Measurements from ENCODE around the gene DPP7. TPM values are rescaled to one million over a fixed set of nuclear protein-coding genes. Genes with fewer than 3 reads are reported as not detected.
A peak's percentile ranks its signal among the peaks of the same experiment; 100 is the strongest.

DPP7 gene
- total and polyA plus RNA-seq, 2 experiments from 2014 or later: 19.7 to 26.8 TPM

GRCh38 chr9:137139468-137140150 is 25.1 kb upstream of the DPP7 start:
- H3K36me3 ChIP-seq (ENCODE audit: insufficient read depth): no peaks in the 10 kb centered on the region
- no peaks in the 10 kb centered on the region for H3K79me2 ChIP-seq (replicated peaks; ENCODE audit: insufficient read depth)
- Mint-ChIP-seq H3K4me3 (peak overlapping the region; percentile 61), H3K36me3 (ENCODE audit: low read depth) (no peaks in the 10 kb centered on the region), H3K4me1 (peaks cover 10% of the 10 kb centered on the region), H3K27me3 (ENCODE audit: insufficient read depth, low read depth, poor library complexity) (peaks cover 66% of the 10 kb centered on the region), H3K9me3 (no peaks in the 10 kb centered on the region), H3K27ac (no peak overlapping the region)
- H3K27me3 ChIP-seq (ENCODE audit: insufficient read depth): peaks cover 48% of the 10 kb centered on the region
- peaks cover 12% of the 10 kb centered on the region for H3K4me1 ChIP-seq (ENCODE audit: insufficient read depth)
- DNase-seq (ENCODE audit: low spot score): peak; percentile 65
- H3K4me3 ChIP-seq: no peak overlapping the region
- no peaks in the 10 kb centered on the region for H3F3A ChIP-seq (replicated peaks; ENCODE audit: low read depth)
- H3K4me2 ChIP-seq: peak overlapping the region; percentile 38; the same call in 1 of the 2 replicates
- TF ChIP-seq EZH2 (IDR thresholded peaks at IDR 0.05; ENCODE audit: low read depth, unreplicated experiment) (peak; percentile 19), JUNB (IDR thresholded peaks at IDR 0.05; ENCODE audit: unreplicated experiment) (no peak)
- H2AFZ ChIP-seq: no peak overlapping the region
- H3K27ac ChIP-seq (ENCODE audit: low read depth): no peak overlapping the region
- H4K20me1 ChIP-seq (replicated peaks; ENCODE audit: insufficient read depth): no peaks in the 10 kb centered on the region
- ATAC-seq: no peak; the same call in 2 of the 3 replicates
- H3K9me2 ChIP-seq (ENCODE audit: insufficient read depth): no peaks in the 10 kb centered on the region

- H3K4me3 ChIP-seq: peak within 1 kb of the TSS; percentile 51
- no peak within 1 kb of the TSS for H3K27ac Mint-ChIP-seq
- no peaks in the 10 kb centered on the region for H3K9me3 Mint-ChIP-seq
- no peaks in the 10 kb centered on the region for H4K20me1 ChIP-seq (replicated peaks; ENCODE audit: insufficient read depth)
- H2AFZ ChIP-seq: no peak within 1 kb of the TSS
- H3F3A ChIP-seq (replicated peaks; ENCODE audit: low read depth): no peaks in the 10 kb centered on the region
- peak within 1 kb of the TSS; percentile 61 for H3K4me3 Mint-ChIP-seq
- peaks cover 48% of the 10 kb centered on the region for H3K27me3 ChIP-seq (ENCODE audit: insufficient read depth)
- no peaks in the 10 kb centered on the region for H3K36me3 Mint-ChIP-seq (ENCODE audit: low read depth)
- DNase-seq (ENCODE audit: low spot score) (peak; percentile 67), ATAC-seq (peak; percentile 67)
- H3K4me2 ChIP-seq: peak within 1 kb of the TSS; percentile 78
- TF ChIP-seq REST (IDR thresholded peaks at IDR 0.05; ENCODE audit: unreplicated experiment): peak; percentile 77
- TF ChIP-seq EZH2phosphoT487 (IDR thresholded peaks at IDR 0.05; ENCODE audit: unreplicated experiment): no peak
- TF ChIP-seq CTCF (conservative IDR thresholded peaks at IDR 0.05; ENCODE audit: low read depth in 2 of 2): no peak
- TF ChIP-seq CREB1 (CRISPR knock-in tag; IDR thresholded peaks at IDR 0.05; ENCODE audit: low read depth): no peak; the same call in 1 of the 2 replicates
- no peak for TF ChIP-seq STAT1 (IDR thresholded peaks at IDR 0.05; ENCODE audit: unreplicated experiment)
- H3K4me1 ChIP-seq (ENCODE audit: insufficient read depth): peaks cover 12% of the 10 kb centered on the region
- peaks cover 10% of the 10 kb centered on the region for H3K4me1 Mint-ChIP-seq
- no peaks in the 10 kb centered on the region for H3K36me3 ChIP-seq (ENCODE audit: insufficient read depth)
- H3K9me2 ChIP-seq (ENCODE audit: insufficient read depth): no peaks in the 10 kb centered on the region
- no peaks in the 10 kb centered on the region for H3K79me2 ChIP-seq (replicated peaks; ENCODE audit: insufficient read depth)
- peaks cover 63% of the 10 kb centered on the region for H3K27me3 Mint-ChIP-seq (ENCODE audit: insufficient read depth, low read depth, poor library complexity)
- no peak within 1 kb of the TSS for H3K27ac ChIP-seq (ENCODE audit: low read depth)
Observed at GRCh38 chr9:137138722-137139467, 24.4 kb upstream of the DPP7 start, which contains the start of gene GRIN1. GRIN1 (plus strand) TSS chr9:137139154; CDS start chr9:137139487, 333 bp downstream.
